ENCODE data around the gene PCLO.

DNA sequence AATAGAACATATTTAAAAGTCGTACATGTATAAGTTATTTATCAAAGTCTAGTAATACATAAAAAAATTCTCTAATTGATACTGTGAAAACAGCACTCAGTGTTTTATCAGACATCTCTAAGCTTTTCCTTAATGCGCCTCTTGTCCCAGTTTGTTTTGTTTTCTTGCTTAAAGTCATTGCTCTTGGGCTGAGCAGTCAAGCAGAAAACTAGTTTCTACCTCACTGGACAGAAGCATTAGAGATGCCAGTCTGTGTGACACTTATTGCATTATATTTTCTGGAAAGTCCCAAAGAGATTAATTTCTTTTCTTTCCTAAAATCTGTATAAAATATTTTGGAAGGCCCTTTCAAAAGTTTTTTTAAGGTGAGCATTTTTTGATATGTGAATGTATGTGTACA lies 236.2 kb downstream of the PCLO start:
- TF ChIP-seq, protein P1, sequence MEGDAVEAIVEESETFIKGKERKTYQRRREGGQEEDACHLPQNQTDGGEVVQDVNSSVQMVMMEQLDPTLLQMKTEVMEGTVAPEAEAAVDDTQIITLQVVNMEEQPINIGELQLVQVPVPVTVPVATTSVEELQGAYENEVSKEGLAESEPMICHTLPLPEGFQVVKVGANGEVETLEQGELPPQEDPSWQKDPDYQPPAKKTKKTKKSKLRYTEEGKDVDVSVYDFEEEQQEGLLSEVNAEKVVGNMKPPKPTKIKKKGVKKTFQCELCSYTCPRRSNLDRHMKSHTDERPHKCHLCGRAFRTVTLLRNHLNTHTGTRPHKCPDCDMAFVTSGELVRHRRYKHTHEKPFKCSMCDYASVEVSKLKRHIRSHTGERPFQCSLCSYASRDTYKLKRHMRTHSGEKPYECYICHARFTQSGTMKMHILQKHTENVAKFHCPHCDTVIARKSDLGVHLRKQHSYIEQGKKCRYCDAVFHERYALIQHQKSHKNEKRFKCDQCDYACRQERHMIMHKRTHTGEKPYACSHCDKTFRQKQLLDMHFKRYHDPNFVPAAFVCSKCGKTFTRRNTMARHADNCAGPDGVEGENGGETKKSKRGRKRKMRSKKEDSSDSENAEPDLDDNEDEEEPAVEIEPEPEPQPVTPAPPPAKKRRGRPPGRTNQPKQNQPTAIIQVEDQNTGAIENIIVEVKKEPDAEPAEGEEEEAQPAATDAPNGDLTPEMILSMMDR (conservative IDR thresholded peaks at IDR 0.05 in 1 of 2, IDR thresholded peaks at IDR 0.05 in 1 of 2; ENCODE audit: extremely low read depth in 1 of 2, insufficient read depth in 1 of 2, low read depth in 1 of 2, low read length in 2 of 2) = no peak
- TF ChIP-seq EZH2 (IDR thresholded peaks at IDR 0.05; ENCODE audit: borderline replicate concordance, low read length) = no peak

Measured in mammary epithelial cell (primary cell).